HL-60 (cell line): ENCODE results near the gene WWOX.

ENCODE experiments used
- DNase-seq, 2 experiments: peaks; one replicate each; pipeline ENCODE4 v3.0.0-alpha.2; 2010 to 2020; ENCODE audit warnings: low read depth in 1 of 2, low spot score in 1 of 2
- H3K27ac ChIP-seq: fragments of 250-450 bp; sonication (Bioruptor Pico); replicated peaks from 2 replicates; pipeline ENCODE4 v1.5.1; 2020; ENCODE audit warnings: mild to moderate bottlenecking, moderate library complexity
- H3K27me3 ChIP-seq: fragments of 250-450 bp; sonication (Bioruptor Pico); 2 replicates; pipeline ENCODE4 v1.5.1; 2021; ENCODE audit warnings: mild to moderate bottlenecking, moderate library complexity; ENCODE audit not compliant: insufficient read depth, poor library complexity, severe bottlenecking
- H3K4me3 ChIP-seq: replicated peaks from 2 replicates; pipeline ENCODE4 v1.5.1; 2011; ENCODE audit warnings: mild to moderate bottlenecking, control low read depth, low read length; ENCODE audit not compliant: insufficient read depth
- GABPA ChIP-seq: IDR thresholded peaks from 2 replicates; pipeline ENCODE4 v1.6.1; 2012; ENCODE audit warnings: low read depth
- POLR2AphosphoS5 ChIP-seq: IDR thresholded peaks from 2 replicates; pipeline ENCODE4 v1.6.1; 2012; ENCODE audit warnings: low read depth
- SPI1 ChIP-seq: IDR thresholded peaks from 2 replicates; pipeline ENCODE4 v1.6.1; 2012; ENCODE audit warnings: low read depth, mild to moderate bottlenecking, borderline replicate concordance
- TF ChIP-seq, protein P1 (sequence below): IDR thresholded peaks from one replicate; pipeline ENCODE4 v1.5.1; 2011; ENCODE audit warnings: low read length, control low read depth, inconsistent platforms; ENCODE audit not compliant: insufficient read depth
- TF ChIP-seq, protein P2 (sequence below): IDR thresholded peaks from 2 replicates; pipeline ENCODE4 v1.6.1; 2012; ENCODE audit warnings: low read depth; ENCODE audit not compliant: insufficient replicate concordance

WWOX gene

DNA sequence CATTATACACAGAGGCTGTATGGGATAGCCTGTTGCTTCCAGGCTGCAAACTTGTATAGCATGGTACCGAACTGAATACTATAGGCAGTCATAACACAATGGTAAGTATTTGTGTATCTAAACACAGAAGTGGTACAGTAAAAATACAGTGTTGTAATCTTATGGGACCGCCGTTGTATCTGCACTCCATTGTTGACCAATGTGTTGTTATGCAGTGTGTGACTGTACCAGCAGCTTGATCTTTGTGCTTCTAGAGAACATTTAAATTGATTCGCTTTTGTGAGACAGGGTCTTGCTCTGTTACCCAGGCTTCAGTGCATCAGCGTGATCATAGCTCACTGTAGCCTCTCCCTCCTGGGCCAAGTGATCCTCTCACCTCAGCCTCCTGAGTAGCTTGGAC is 31.5 kb downstream of the WWOX start:
- H3K27ac ChIP-seq, result no peak overlapping the region
- DNase-seq, result no peak
- H3K4me3 ChIP-seq, result no peak overlapping the region
- H3K27me3 ChIP-seq, result no peaks in the 10 kb centered on the region
- TF ChIP-seq, protein P1, sequence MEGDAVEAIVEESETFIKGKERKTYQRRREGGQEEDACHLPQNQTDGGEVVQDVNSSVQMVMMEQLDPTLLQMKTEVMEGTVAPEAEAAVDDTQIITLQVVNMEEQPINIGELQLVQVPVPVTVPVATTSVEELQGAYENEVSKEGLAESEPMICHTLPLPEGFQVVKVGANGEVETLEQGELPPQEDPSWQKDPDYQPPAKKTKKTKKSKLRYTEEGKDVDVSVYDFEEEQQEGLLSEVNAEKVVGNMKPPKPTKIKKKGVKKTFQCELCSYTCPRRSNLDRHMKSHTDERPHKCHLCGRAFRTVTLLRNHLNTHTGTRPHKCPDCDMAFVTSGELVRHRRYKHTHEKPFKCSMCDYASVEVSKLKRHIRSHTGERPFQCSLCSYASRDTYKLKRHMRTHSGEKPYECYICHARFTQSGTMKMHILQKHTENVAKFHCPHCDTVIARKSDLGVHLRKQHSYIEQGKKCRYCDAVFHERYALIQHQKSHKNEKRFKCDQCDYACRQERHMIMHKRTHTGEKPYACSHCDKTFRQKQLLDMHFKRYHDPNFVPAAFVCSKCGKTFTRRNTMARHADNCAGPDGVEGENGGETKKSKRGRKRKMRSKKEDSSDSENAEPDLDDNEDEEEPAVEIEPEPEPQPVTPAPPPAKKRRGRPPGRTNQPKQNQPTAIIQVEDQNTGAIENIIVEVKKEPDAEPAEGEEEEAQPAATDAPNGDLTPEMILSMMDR, result no peak
- no peak for TF ChIP-seq POLR2AphosphoS5
- no peak for TF ChIP-seq SPI1
- no peak for TF ChIP-seq GABPA
- TF ChIP-seq, protein P2, sequence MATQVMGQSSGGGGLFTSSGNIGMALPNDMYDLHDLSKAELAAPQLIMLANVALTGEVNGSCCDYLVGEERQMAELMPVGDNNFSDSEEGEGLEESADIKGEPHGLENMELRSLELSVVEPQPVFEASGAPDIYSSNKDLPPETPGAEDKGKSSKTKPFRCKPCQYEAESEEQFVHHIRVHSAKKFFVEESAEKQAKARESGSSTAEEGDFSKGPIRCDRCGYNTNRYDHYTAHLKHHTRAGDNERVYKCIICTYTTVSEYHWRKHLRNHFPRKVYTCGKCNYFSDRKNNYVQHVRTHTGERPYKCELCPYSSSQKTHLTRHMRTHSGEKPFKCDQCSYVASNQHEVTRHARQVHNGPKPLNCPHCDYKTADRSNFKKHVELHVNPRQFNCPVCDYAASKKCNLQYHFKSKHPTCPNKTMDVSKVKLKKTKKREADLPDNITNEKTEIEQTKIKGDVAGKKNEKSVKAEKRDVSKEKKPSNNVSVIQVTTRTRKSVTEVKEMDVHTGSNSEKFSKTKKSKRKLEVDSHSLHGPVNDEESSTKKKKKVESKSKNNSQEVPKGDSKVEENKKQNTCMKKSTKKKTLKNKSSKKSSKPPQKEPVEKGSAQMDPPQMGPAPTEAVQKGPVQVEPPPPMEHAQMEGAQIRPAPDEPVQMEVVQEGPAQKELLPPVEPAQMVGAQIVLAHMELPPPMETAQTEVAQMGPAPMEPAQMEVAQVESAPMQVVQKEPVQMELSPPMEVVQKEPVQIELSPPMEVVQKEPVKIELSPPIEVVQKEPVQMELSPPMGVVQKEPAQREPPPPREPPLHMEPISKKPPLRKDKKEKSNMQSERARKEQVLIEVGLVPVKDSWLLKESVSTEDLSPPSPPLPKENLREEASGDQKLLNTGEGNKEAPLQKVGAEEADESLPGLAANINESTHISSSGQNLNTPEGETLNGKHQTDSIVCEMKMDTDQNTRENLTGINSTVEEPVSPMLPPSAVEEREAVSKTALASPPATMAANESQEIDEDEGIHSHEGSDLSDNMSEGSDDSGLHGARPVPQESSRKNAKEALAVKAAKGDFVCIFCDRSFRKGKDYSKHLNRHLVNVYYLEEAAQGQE, result no peak

DNA sequence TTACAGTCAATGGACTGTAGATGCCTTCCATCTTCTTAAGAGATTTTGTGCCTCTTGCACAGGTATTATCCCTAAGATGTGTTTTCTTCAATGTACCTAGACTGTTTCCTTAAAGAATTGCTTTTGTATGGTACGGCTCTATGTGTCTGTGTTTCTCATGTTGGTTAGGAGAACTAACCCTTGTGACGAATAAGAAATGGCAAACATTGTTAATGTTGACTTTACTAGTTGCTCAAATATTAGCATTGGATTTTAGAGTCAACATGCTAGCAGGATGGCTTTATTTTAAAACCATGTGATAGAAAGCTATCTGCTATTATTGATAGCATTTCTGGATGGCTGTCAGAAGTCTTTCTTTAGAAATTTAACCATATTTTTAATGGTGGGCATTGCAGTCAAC is 34.5 kb downstream of the WWOX start:
- TF ChIP-seq SPI1 (no peak), POLR2AphosphoS5 (no peak), GABPA (no peak)
- TF ChIP-seq, protein P1, result no peak
- TF ChIP-seq, protein P2, result no peak

GRCh38 chr16:78134944-78135619 is 35.6 kb downstream of the WWOX start:
- TF ChIP-seq, protein P2, result no peak
- TF ChIP-seq POLR2AphosphoS5, result no peak
- TF ChIP-seq SPI1, result no peak
- TF ChIP-seq, protein P1, result no peak

More for the DNA sequence above, 34.5 kb downstream of the WWOX start:
- Histone ChIP-seq H3K4me3 (no peak overlapping the region), H3K27ac (no peak overlapping the region), H3K27me3 (no peaks in the 10 kb centered on the region)
- DNase-seq, result no peak

More at GRCh38 chr16:78134944-78135619, 35.6 kb downstream of the WWOX start:
- Histone ChIP-seq H3K27me3 (no peaks in the 10 kb centered on the region), H3K27ac (no peak overlapping the region), H3K4me3 (no peak overlapping the region)
- DNase-seq, result no peak
